ENCODE data around the gene LRRC14B. TPM values are rescaled to one million over a fixed set of nuclear protein-coding genes. Genes with fewer than 3 reads are reported as not detected.

The LRRC14B gene
- total RNA-seq, 1 experiment from 2014 or later: not detected

GRCh38 chr5:171801-172331, 19.4 kb upstream of the LRRC14B start:
- no TSS peak for BruUV-seq (replicated peaks)
- CTCF ChIA-PET: no interaction called here
- no peak for DNase-seq (ENCODE audit: low spot score)

GRCh38 chr5:172421-172820, 18.9 kb upstream of the LRRC14B start:
- H3K4me3 ChIP-seq (ENCODE audit: low read depth, low read length, poor library complexity, severe bottlenecking): no peak overlapping the region
- no TSS peak for BruUV-seq (replicated peaks)
- CTCF ChIA-PET: no interaction called here
- TF ChIP-seq EZH2 (IDR thresholded peaks at IDR 0.05; ENCODE audit: borderline replicate concordance, low read depth, low read length, poor library complexity, severe bottlenecking) (no peak), CTCF (conservative IDR thresholded peaks at IDR 0.05; ENCODE audit: low read depth, low read length) (no peak)
- no peaks in the 10 kb centered on the region for H3K36me3 ChIP-seq (ENCODE audit: insufficient read depth, low read length, poor library complexity, severe bottlenecking)
- no peaks in the 10 kb centered on the region for H3K4me1 ChIP-seq (ENCODE audit: insufficient read depth, low read length, poor library complexity, severe bottlenecking)
- no peaks in the 10 kb centered on the region for H3K27me3 ChIP-seq (replicated peaks; ENCODE audit: insufficient read depth, low read depth, low read length, poor library complexity)
- no peaks in the 10 kb centered on the region for H3K9me3 ChIP-seq (ENCODE audit: low read depth, low read length, poor library complexity, severe bottlenecking)
- intact Hi-C loops (cut with micrococcal nuclease; ENCODE audit: unreplicated experiment): no loop called here
- DNase-seq (ENCODE audit: low spot score): no peak
- POLR2A ChIA-PET (ENCODE audit: low non-redundant PET): no interaction called here
- no peak overlapping the region for H3K27ac ChIP-seq (ENCODE audit: low read depth, low read length, poor library complexity, severe bottlenecking)

More at GRCh38 chr5:171801-172331, 19.4 kb upstream of the LRRC14B start:
- TF ChIP-seq EZH2 (IDR thresholded peaks at IDR 0.05; ENCODE audit: borderline replicate concordance, low read depth, low read length, poor library complexity, severe bottlenecking) (no peak), CTCF (conservative IDR thresholded peaks at IDR 0.05; ENCODE audit: low read depth, low read length) (no peak)
- Histone ChIP-seq H3K36me3 (ENCODE audit: insufficient read depth, low read length, poor library complexity, severe bottlenecking) (no peaks in the 10 kb centered on the region), H3K9me3 (ENCODE audit: low read depth, low read length, poor library complexity, severe bottlenecking) (no peaks in the 10 kb centered on the region), H3K27ac (ENCODE audit: low read depth, low read length, poor library complexity, severe bottlenecking) (no peak overlapping the region), H3K4me3 (ENCODE audit: low read depth, low read length, poor library complexity, severe bottlenecking) (no peak overlapping the region), H3K4me1 (ENCODE audit: insufficient read depth, low read length, poor library complexity, severe bottlenecking) (no peaks in the 10 kb centered on the region), H3K27me3 (replicated peaks; ENCODE audit: insufficient read depth, low read depth, low read length, poor library complexity) (no peaks in the 10 kb centered on the region)
- POLR2A ChIA-PET (ENCODE audit: low non-redundant PET): no interaction called here
- intact Hi-C loops (cut with micrococcal nuclease; ENCODE audit: unreplicated experiment): no loop called here

GRCh38 chr5:172841-173251, 18.4 kb upstream of the LRRC14B start:
- Histone ChIP-seq H3K9me3 (ENCODE audit: low read depth, low read length, poor library complexity, severe bottlenecking) (no peaks in the 10 kb centered on the region), H3K27ac (ENCODE audit: low read depth, low read length, poor library complexity, severe bottlenecking) (no peak overlapping the region), H3K36me3 (ENCODE audit: insufficient read depth, low read length, poor library complexity, severe bottlenecking) (no peaks in the 10 kb centered on the region), H3K4me1 (ENCODE audit: insufficient read depth, low read length, poor library complexity, severe bottlenecking) (no peaks in the 10 kb centered on the region), H3K27me3 (replicated peaks; ENCODE audit: insufficient read depth, low read depth, low read length, poor library complexity) (peaks cover 2% of the 10 kb centered on the region), H3K4me3 (ENCODE audit: low read depth, low read length, poor library complexity, severe bottlenecking) (no peak overlapping the region)
- POLR2A ChIA-PET (ENCODE audit: low non-redundant PET): no interaction called here
- CTCF ChIA-PET: no interaction called here
- TF ChIP-seq EZH2 (IDR thresholded peaks at IDR 0.05; ENCODE audit: borderline replicate concordance, low read depth, low read length, poor library complexity, severe bottlenecking) (no peak), CTCF (conservative IDR thresholded peaks at IDR 0.05; ENCODE audit: low read depth, low read length) (no peak)
- intact Hi-C loops (cut with micrococcal nuclease; ENCODE audit: unreplicated experiment): no loop called here
- no peak for DNase-seq (ENCODE audit: low spot score)
- BruUV-seq (replicated peaks): no TSS peak

Measured in A673 (cell line).